Measurements from ENCODE around the gene SPINK2. TPM values are rescaled to one million over a fixed set of nuclear protein-coding genes. Genes with fewer than 3 reads are reported as not detected.

SPINK2 gene
- total RNA-seq, 1 donor from 2014 or later, result not detected

- H3K27me3 ChIP-seq (ENCODE audit: insufficient read depth, low read length), result no peaks in the 10 kb centered on the region
- H3K4me3 Mint-ChIP-seq (ENCODE audit: unreplicated experiment), result peak overlapping the region; percentile 87
- H4K20me1 ChIP-seq (ENCODE audit: insufficient read depth, low read length), result no peaks in the 10 kb centered on the region
- H3K27me3 Mint-ChIP-seq (ENCODE audit: low read depth, unreplicated experiment), result peaks cover 3% of the 10 kb centered on the region
- H3K4me1 ChIP-seq (ENCODE audit: insufficient read depth, low read length), result peaks cover 9% of the 10 kb centered on the region
- H2AFZ ChIP-seq (ENCODE audit: low read depth, low read length), result peak overlapping the region; percentile 93
- H3K4me2 ChIP-seq (ENCODE audit: low read length), result peak overlapping the region; percentile 87
- DNase-seq (ENCODE audit: low read depth) (peak; percentile 71), FAIRE-seq (peak; percentile 73)
- peak overlapping the region; percentile 82 for H3K4me3 ChIP-seq (ENCODE audit: insufficient read depth, low read depth, low read length)
- no peaks in the 10 kb centered on the region for H3K9me3 Mint-ChIP-seq (ENCODE audit: unreplicated experiment)
- H3K27ac ChIP-seq (ENCODE audit: low read depth, low read length), result peak overlapping the region; percentile 67
- no peaks in the 10 kb centered on the region for H3K79me2 ChIP-seq (ENCODE audit: insufficient read depth, low read length)
- peak overlapping the region; percentile 73 for H3K27ac Mint-ChIP-seq (ENCODE audit: unreplicated experiment)
- no peaks in the 10 kb centered on the region for H3K9me3 ChIP-seq (ENCODE audit: insufficient read depth, low read depth, low read length)
- H3K36me3 Mint-ChIP-seq (ENCODE audit: low read depth, unreplicated experiment), result no peaks in the 10 kb centered on the region
- peaks cover 8% of the 10 kb centered on the region for H3K4me1 Mint-ChIP-seq (ENCODE audit: low read depth, unreplicated experiment)
- H3K36me3 ChIP-seq (ENCODE audit: insufficient read depth, low read length), result no peaks in the 10 kb centered on the region
- TF ChIP-seq EZH2 (IDR thresholded peaks at IDR 0.05; ENCODE audit: insufficient read depth, low read length) (no peak), CTCF (IDR thresholded peaks at IDR 0.05; ENCODE audit: insufficient read depth, low read depth, low read length) (peak; percentile 97)
- H3K9ac ChIP-seq (ENCODE audit: low read length), result peak overlapping the region; percentile 84
Observed at GRCh38 chr4:56799824-56800756, 21.4 kb downstream of the SPINK2 start.

- FAIRE-seq (no peak), DNase-seq (ENCODE audit: low read depth) (peak; percentile 42)
- no peaks in the 10 kb centered on the region for H3K27me3 ChIP-seq (ENCODE audit: insufficient read depth, low read length)
- peak overlapping the region; percentile 82 for H3K4me3 ChIP-seq (ENCODE audit: insufficient read depth, low read depth, low read length)
- TF ChIP-seq CTCF (IDR thresholded peaks at IDR 0.05; ENCODE audit: insufficient read depth, low read depth, low read length) (no peak), EZH2 (IDR thresholded peaks at IDR 0.05; ENCODE audit: insufficient read depth, low read length) (no peak)
- H3K79me2 ChIP-seq (ENCODE audit: insufficient read depth, low read length), result no peaks in the 10 kb centered on the region
- H3K4me1 Mint-ChIP-seq (ENCODE audit: low read depth, unreplicated experiment), result peaks cover 3% of the 10 kb centered on the region
- no peak overlapping the region for H3K27ac Mint-ChIP-seq (ENCODE audit: unreplicated experiment)
- peak overlapping the region; percentile 93 for H2AFZ ChIP-seq (ENCODE audit: low read depth, low read length)
- H3K27me3 Mint-ChIP-seq (ENCODE audit: low read depth, unreplicated experiment), result peaks cover 3% of the 10 kb centered on the region
- no peaks in the 10 kb centered on the region for H3K9me3 ChIP-seq (ENCODE audit: insufficient read depth, low read depth, low read length)
- peak overlapping the region; percentile 84 for H3K9ac ChIP-seq (ENCODE audit: low read length)
- H3K36me3 Mint-ChIP-seq (ENCODE audit: low read depth, unreplicated experiment), result no peaks in the 10 kb centered on the region
- peak overlapping the region; percentile 87 for H3K4me3 Mint-ChIP-seq (ENCODE audit: unreplicated experiment)
- no peaks in the 10 kb centered on the region for H3K36me3 ChIP-seq (ENCODE audit: insufficient read depth, low read length)
- H3K9me3 Mint-ChIP-seq (ENCODE audit: unreplicated experiment), result no peaks in the 10 kb centered on the region
- no peaks in the 10 kb centered on the region for H4K20me1 ChIP-seq (ENCODE audit: insufficient read depth, low read length)
- peaks cover 9% of the 10 kb centered on the region for H3K4me1 ChIP-seq (ENCODE audit: insufficient read depth, low read length)
- peak overlapping the region; percentile 87 for H3K4me2 ChIP-seq (ENCODE audit: low read length)
- H3K27ac ChIP-seq (ENCODE audit: low read depth, low read length), result no peak overlapping the region
Observed at GRCh38 chr4:56799161-56799759, 22.2 kb downstream of the SPINK2 start.
